ENCODE measurements around the gene TSPYL4.

GRCh38 chr6:116217069-116217468, 36.8 kb downstream of the TSPYL4 start:
- TF ChIP-seq, protein P1, sequence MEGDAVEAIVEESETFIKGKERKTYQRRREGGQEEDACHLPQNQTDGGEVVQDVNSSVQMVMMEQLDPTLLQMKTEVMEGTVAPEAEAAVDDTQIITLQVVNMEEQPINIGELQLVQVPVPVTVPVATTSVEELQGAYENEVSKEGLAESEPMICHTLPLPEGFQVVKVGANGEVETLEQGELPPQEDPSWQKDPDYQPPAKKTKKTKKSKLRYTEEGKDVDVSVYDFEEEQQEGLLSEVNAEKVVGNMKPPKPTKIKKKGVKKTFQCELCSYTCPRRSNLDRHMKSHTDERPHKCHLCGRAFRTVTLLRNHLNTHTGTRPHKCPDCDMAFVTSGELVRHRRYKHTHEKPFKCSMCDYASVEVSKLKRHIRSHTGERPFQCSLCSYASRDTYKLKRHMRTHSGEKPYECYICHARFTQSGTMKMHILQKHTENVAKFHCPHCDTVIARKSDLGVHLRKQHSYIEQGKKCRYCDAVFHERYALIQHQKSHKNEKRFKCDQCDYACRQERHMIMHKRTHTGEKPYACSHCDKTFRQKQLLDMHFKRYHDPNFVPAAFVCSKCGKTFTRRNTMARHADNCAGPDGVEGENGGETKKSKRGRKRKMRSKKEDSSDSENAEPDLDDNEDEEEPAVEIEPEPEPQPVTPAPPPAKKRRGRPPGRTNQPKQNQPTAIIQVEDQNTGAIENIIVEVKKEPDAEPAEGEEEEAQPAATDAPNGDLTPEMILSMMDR (IDR thresholded peaks at IDR 0.05) = peak in 5 of 6 experiments; percentile 5 to 56 (median 49)
- TF ChIP-seq POLR2A (IDR thresholded peaks at IDR 0.05) = no peak

All from Peyer's patch (tissue), 4 donors.